HepG2 (cell line): Measurements from ENCODE around the gene MRPL50. TPM values are rescaled to one million over a fixed set of nuclear protein-coding genes. Genes with fewer than 3 reads are reported as not detected.
A peak's percentile ranks its signal among the peaks of the same experiment; 100 is the strongest.

Experiments used
- BHLHE40 ChIP-seq: IDR thresholded peaks from 2 replicates; pipeline ENCODE4 v1.6.1; 2011; ENCODE audit warnings: low read length, improper control_type of control experiment
- MAF1 ChIP-seq: sonication (generic); formaldehyde crosslinking; IDR thresholded peaks from 2 replicates; pipeline ENCODE4 v1.5.0; 2020; ENCODE audit warnings: missing genetic modification reagents, borderline replicate concordance
- NCOA2 ChIP-seq: sonication (generic); formaldehyde crosslinking; IDR thresholded peaks from 2 replicates; pipeline ENCODE4 v1.8.0; 2022; ENCODE audit warnings: inconsistent platforms
- NCOR1 ChIP-seq: fragments of 200-600 bp; sonication (generic); IDR thresholded peaks from 2 replicates; pipeline ENCODE4 v1.7.0; 2017; ENCODE audit warnings: antibody characterized with exemption, low read length, borderline replicate concordance
- NFE2L2 ChIP-seq: fragments of 150-350 bp; IDR thresholded peaks from 2 replicates; pipeline ENCODE4 v1.6.1; 2014; ENCODE audit warnings: low read length
- PHF5A ChIP-seq: IDR thresholded peaks from one replicate; pipeline ENCODE4 v1.6.1; 2018; ENCODE audit warnings: low read depth, missing genetic modification reagents; ENCODE audit not compliant: unreplicated experiment
- SP5 ChIP-seq: IDR thresholded peaks from 2 replicates; pipeline ENCODE4 v1.6.1; 2016; ENCODE audit warnings: low read depth, borderline replicate concordance
- TAF1 ChIP-seq: sonication (generic); formaldehyde crosslinking; IDR thresholded peaks from 2 replicates; pipeline ENCODE4 v1.4.0; 2020; ENCODE audit warnings: missing genetic modification reagents
- TEAD2 ChIP-seq: sonication (generic); formaldehyde crosslinking; IDR thresholded peaks from 2 replicates; pipeline ENCODE4 v1.9.0; 2021; ENCODE audit warnings: missing genetic modification reagents
- ZNF121 ChIP-seq: sonication (generic); formaldehyde crosslinking; IDR thresholded peaks from 2 replicates; pipeline ENCODE4 v1.5.0; 2020; ENCODE audit warnings: mild to moderate bottlenecking, missing genetic modification reagents
- ZNF598 ChIP-seq: sonication (generic); formaldehyde crosslinking; IDR thresholded peaks from 2 replicates; pipeline ENCODE4 v1.5.1; 2020; ENCODE audit warnings: mild to moderate bottlenecking, missing genetic modification reagents, borderline replicate concordance
- ZNF766 ChIP-seq: sonication (generic); formaldehyde crosslinking; IDR thresholded peaks from 2 replicates; pipeline ENCODE4 v1.5.0; 2020; ENCODE audit warnings: missing genetic modification reagents, borderline replicate concordance
- polyA plus RNA-seq, 8 experiments: library from polyadenylated mRNA; depleted of rRNA in 3 of 8; stranded (reverse) in 7 of 8; unstranded in 1 of 8; fragments of >200 nt; fragmentation: Illumina TruSeq in 4 of 8; extraction: Trizol in 4 of 8; gene quantifications; 2 replicates each; pipeline versions ENCODE4 v1.2.1 to v1.2.3, GENCODE V29; 2011 to 2016; ENCODE audit warnings: low read depth in 4 of 8, missing spikeins in 1 of 8, mixed read lengths in 1 of 8; ENCODE audit not compliant: insufficient read depth in 1 of 8
- total RNA-seq, 5 experiments: library from RNA; depleted of rRNA; stranded (reverse); fragments of >200 nt; fragmentation: Illumina TruSeq; extraction: Trizol; gene quantifications; 2 replicates each; pipeline ENCODE4 v1.2.3, GENCODE V29; 2016; ENCODE audit warnings: low read depth in 1 of 5
- TF ChIP-seq, protein P1 (sequence below): sonication (generic); formaldehyde crosslinking; IDR thresholded peaks from 2 replicates; pipeline ENCODE4 v1.5.1; 2020; ENCODE audit warnings: missing genetic modification reagents, mild to moderate bottlenecking, borderline replicate concordance
- TF ChIP-seq, protein P2 (sequence below), 2 experiments: sonication (generic) in 1 of 2; formaldehyde crosslinking in 1 of 2; IDR thresholded peaks; 2 replicates each; pipeline versions ENCODE4 v1.4.0 to v1.6.1; 2016 to 2020; ENCODE audit warnings: borderline replicate concordance in 1 of 2, low read depth in 1 of 2, mild to moderate bottlenecking in 1 of 2, missing genetic modification reagents in 1 of 2
- TF ChIP-seq, protein P3 (sequence below): sonication (generic); formaldehyde crosslinking; IDR thresholded peaks from 2 replicates; pipeline ENCODE4 v1.4.0; 2020; ENCODE audit warnings: mild to moderate bottlenecking, missing genetic modification reagents, borderline replicate concordance
- TF ChIP-seq, protein P4 (sequence below): sonication (generic); formaldehyde crosslinking; IDR thresholded peaks from 2 replicates; pipeline ENCODE4 v1.4.0; 2020; ENCODE audit warnings: mild to moderate bottlenecking, low read depth, missing genetic modification reagents

MRPL50 gene
- total and polyA plus RNA-seq, 2 of the 13 experiments (the other 11 are each of a cell fraction or from before 2014, with no cell fraction given) = 37.1 to 70.0 TPM

DNA sequence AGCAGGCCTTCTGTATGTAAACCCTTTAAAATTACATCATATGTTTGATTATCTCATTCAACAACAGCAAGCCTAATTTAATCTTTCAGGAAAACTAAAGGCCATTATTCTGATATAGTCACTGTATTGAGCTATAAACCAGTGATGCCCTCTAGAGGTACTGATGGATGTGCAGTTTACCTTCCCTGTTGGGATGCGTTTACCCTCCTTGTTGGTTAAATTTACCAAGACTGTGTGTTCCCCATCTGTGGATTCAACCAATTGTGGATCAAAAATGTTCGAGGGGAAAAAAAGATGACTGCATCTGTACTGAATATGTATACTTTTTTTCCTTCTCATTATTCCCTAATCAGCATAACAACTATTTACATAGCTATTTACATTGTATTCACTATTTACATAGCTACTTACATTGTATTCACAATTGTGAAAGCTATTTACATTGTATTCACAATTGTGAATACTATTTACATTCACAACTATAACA lies 9.9 kb downstream of the MRPL50 start (continued):
- TF ChIP-seq, protein P1, sequence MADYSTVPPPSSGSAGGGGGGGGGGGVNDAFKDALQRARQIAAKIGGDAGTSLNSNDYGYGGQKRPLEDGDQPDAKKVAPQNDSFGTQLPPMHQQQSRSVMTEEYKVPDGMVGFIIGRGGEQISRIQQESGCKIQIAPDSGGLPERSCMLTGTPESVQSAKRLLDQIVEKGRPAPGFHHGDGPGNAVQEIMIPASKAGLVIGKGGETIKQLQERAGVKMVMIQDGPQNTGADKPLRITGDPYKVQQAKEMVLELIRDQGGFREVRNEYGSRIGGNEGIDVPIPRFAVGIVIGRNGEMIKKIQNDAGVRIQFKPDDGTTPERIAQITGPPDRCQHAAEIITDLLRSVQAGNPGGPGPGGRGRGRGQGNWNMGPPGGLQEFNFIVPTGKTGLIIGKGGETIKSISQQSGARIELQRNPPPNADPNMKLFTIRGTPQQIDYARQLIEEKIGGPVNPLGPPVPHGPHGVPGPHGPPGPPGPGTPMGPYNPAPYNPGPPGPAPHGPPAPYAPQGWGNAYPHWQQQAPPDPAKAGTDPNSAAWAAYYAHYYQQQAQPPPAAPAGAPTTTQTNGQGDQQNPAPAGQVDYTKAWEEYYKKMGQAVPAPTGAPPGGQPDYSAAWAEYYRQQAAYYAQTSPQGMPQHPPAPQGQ (CRISPR knock-in tag) = no peak
- TF ChIP-seq SP5 (CRISPR knock-in tag) = no peak
- no peak for TF ChIP-seq TEAD2
- TF ChIP-seq, protein P2, sequence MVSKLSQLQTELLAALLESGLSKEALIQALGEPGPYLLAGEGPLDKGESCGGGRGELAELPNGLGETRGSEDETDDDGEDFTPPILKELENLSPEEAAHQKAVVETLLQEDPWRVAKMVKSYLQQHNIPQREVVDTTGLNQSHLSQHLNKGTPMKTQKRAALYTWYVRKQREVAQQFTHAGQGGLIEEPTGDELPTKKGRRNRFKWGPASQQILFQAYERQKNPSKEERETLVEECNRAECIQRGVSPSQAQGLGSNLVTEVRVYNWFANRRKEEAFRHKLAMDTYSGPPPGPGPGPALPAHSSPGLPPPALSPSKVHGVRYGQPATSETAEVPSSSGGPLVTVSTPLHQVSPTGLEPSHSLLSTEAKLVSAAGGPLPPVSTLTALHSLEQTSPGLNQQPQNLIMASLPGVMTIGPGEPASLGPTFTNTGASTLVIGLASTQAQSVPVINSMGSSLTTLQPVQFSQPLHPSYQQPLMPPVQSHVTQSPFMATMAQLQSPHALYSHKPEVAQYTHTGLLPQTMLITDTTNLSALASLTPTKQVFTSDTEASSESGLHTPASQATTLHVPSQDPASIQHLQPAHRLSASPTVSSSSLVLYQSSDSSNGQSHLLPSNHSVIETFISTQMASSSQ (IDR thresholded peaks at IDR 0.05; ENCODE audit: low read depth) = no peak
- TF ChIP-seq, protein P2 (CRISPR knock-in tag; IDR thresholded peaks at IDR 0.05; ENCODE audit: borderline replicate concordance) = no peak; the same call in 1 of the 2 replicates
- no peak for TF ChIP-seq PHF5A (CRISPR knock-in tag)
- no peak for TF ChIP-seq BHLHE40
- TF ChIP-seq TAF1 = no peak
- no peak; the same call in 1 of the 2 replicates for TF ChIP-seq NCOR1
- TF ChIP-seq ZNF121 (CRISPR knock-in tag) = no peak
- TF ChIP-seq ZNF766 (CRISPR knock-in tag) = no peak
- TF ChIP-seq, protein P3, sequence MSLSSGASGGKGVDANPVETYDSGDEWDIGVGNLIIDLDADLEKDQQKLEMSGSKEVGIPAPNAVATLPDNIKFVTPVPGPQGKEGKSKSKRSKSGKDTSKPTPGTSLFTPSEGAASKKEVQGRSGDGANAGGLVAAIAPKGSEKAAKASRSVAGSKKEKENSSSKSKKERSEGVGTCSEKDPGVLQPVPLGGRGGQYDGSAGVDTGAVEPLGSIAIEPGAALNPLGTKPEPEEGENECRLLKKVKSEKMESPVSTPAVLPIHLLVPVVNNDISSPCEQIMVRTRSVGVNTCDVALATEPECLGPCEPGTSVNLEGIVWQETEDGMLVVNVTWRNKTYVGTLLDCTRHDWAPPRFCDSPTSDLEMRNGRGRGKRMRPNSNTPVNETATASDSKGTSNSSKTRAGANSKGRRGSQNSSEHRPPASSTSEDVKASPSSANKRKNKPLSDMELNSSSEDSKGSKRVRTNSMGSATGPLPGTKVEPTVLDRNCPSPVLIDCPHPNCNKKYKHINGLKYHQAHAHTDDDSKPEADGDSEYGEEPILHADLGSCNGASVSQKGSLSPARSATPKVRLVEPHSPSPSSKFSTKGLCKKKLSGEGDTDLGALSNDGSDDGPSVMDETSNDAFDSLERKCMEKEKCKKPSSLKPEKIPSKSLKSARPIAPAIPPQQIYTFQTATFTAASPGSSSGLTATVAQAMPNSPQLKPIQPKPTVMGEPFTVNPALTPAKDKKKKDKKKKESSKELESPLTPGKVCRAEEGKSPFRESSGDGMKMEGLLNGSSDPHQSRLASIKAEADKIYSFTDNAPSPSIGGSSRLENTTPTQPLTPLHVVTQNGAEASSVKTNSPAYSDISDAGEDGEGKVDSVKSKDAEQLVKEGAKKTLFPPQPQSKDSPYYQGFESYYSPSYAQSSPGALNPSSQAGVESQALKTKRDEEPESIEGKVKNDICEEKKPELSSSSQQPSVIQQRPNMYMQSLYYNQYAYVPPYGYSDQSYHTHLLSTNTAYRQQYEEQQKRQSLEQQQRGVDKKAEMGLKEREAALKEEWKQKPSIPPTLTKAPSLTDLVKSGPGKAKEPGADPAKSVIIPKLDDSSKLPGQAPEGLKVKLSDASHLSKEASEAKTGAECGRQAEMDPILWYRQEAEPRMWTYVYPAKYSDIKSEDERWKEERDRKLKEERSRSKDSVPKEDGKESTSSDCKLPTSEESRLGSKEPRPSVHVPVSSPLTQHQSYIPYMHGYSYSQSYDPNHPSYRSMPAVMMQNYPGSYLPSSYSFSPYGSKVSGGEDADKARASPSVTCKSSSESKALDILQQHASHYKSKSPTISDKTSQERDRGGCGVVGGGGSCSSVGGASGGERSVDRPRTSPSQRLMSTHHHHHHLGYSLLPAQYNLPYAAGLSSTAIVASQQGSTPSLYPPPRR (CRISPR knock-in tag) = 0 out of 2 replicates have a peak, but pooled peaks have one; percentile 48
- no peak for TF ChIP-seq NFE2L2
- TF ChIP-seq NCOA2 (CRISPR knock-in tag) = peak; percentile 55; the same call in 1 of the 2 replicates
- no peak for TF ChIP-seq MAF1
- TF ChIP-seq, protein P4, sequence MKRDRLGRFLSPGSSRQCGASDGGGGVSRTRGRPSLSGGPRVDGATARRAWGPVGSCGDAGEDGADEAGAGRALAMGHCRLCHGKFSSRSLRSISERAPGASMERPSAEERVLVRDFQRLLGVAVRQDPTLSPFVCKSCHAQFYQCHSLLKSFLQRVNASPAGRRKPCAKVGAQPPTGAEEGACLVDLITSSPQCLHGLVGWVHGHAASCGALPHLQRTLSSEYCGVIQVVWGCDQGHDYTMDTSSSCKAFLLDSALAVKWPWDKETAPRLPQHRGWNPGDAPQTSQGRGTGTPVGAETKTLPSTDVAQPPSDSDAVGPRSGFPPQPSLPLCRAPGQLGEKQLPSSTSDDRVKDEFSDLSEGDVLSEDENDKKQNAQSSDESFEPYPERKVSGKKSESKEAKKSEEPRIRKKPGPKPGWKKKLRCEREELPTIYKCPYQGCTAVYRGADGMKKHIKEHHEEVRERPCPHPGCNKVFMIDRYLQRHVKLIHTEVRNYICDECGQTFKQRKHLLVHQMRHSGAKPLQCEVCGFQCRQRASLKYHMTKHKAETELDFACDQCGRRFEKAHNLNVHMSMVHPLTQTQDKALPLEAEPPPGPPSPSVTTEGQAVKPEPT (CRISPR knock-in tag) = no peak
- TF ChIP-seq ZNF598 (CRISPR knock-in tag) = no peak
